ENCODE measurements around the gene ZNF445. TPM values are rescaled to one million over a fixed set of nuclear protein-coding genes. Genes with fewer than 3 reads are reported as not detected.
"Not testable (repeated sequence)": the region's sequence is repeated elsewhere in the genome, so short reads cannot be mapped to it uniquely, and the experiment has no call there.

Gene ZNF445
- total and polyA plus RNA-seq, 2 donors (not counting 3 experiments of a cell fraction or from before 2014, with no cell fraction given): 2.3 to 17.8 TPM

DNA sequence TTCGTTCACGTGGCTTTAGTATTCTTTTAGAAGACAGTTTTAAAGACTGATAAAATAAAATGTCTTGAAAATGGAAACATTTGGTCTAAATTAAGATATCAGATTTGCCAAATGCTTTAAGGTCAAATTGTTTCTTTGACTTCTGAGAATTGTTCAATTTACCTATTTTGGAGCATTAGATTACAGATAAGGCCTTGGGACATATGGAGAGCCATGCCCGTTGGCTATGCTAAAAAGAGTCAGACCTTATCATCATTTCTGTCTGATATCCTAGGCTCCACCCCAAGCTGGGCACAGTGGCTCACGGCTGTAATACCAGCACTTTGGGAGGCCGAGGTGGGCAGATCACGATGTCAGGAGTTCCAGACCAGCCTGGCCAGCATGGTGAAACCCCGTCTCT, 13.0 kb downstream of the ZNF445 start:
- no peaks in the 10 kb centered on the region for H3K27me3 ChIP-seq (ENCODE audit: control insufficient read depth in 2 of 2, insufficient read depth in 2 of 2, low read length in 2 of 2)
- CTCF ChIA-PET: interaction anchor here (0.7 to 1.6 kb wide), 2 partner anchors 9 to 1625 kb away, joined by 3 to 5 read pairs; no protein-coding TSS in a partner anchor
- peaks cover 0 to 7% of the 10 kb centered on the region in 2 experiments for H3K36me3 ChIP-seq (ENCODE audit: control insufficient read depth in 2 of 2, extremely low read depth in 1 of 2, insufficient read depth in 2 of 2, low read length in 2 of 2)

DNA sequence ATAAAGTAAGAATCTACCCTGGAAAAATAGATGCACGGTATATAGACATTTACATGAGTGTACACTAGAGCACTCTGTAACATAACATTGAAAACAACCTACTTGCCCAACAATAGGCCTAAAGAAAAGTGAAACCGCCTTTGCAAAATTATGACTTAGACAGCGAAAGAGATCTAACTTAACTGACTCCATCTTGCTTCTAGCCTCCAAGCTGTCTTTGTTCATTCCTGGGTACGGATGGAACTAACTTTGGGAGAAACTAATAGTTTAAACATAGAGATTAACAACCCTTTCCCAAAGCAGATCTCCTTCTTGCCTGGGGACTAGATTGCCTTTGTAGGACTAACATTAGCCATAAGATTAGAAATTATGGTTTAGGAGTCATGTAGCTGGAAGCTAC, 17.4 kb downstream of the ZNF445 start:
- H3K27ac ChIP-seq (ENCODE audit: insufficient read depth, low read depth, low read length); H3K79me2 ChIP-seq (ENCODE audit: control insufficient read depth, insufficient read depth, low read length); H3K4me2 ChIP-seq (ENCODE audit: insufficient read depth, low read length); dilution Hi-C loops (cut with MboI; ENCODE audit: extremely low pct_ligation_motif_present, low sequenced_read_pairs); BruUV-seq (replicated peaks); H4K20me1 ChIP-seq (replicated peaks; ENCODE audit: control insufficient read depth, extremely low read depth, insufficient read depth, low read length); H2AFZ ChIP-seq (ENCODE audit: low read depth, low read length); H3K9me1 ChIP-seq (replicated peaks; ENCODE audit: control insufficient read depth, extremely low read depth, insufficient read depth, low read length); H3K27me3 ChIP-seq (ENCODE audit: control insufficient read depth in 2 of 2, insufficient read depth in 2 of 2, low read length in 2 of 2); FAIRE-seq; H3K9ac ChIP-seq (replicated peaks; ENCODE audit: extremely low read depth, insufficient read depth, low read length); CTCF ChIA-PET; H3K4me1 ChIP-seq (ENCODE audit: control insufficient read depth, extremely low read depth, insufficient read depth, low read length); DNase-seq (ENCODE audit: low read depth, low spot score); H3K36me3 ChIP-seq (ENCODE audit: control insufficient read depth in 2 of 2, extremely low read depth in 1 of 2, insufficient read depth in 2 of 2, low read length in 2 of 2); intact Hi-C loops (cut with micrococcal nuclease); H3K9me3 ChIP-seq (replicated peaks; ENCODE audit: control insufficient read depth, insufficient read depth, low read length); POLR2A ChIA-PET; H3K4me3 ChIP-seq (replicated peaks in 1 of 3; ENCODE audit: insufficient read depth in 1 of 3, low read depth in 1 of 3, low read length in 3 of 3): not testable (repeated sequence)

More for the DNA sequence above, 13.0 kb downstream of the ZNF445 start:
- peaks cover 6% of the 10 kb centered on the region for H3K79me2 ChIP-seq (ENCODE audit: control insufficient read depth, insufficient read depth, low read length)
- no peaks in the 10 kb centered on the region for H3K9me3 ChIP-seq (replicated peaks; ENCODE audit: control insufficient read depth, insufficient read depth, low read length)
- no peak for DNase-seq (ENCODE audit: low read depth, low spot score)
- H3K9ac ChIP-seq (replicated peaks; ENCODE audit: extremely low read depth, insufficient read depth, low read length): no peak overlapping the region
- no peaks in the 10 kb centered on the region for H3K9me1 ChIP-seq (replicated peaks; ENCODE audit: control insufficient read depth, extremely low read depth, insufficient read depth, low read length)
- no peak overlapping the region for H2AFZ ChIP-seq (ENCODE audit: low read depth, low read length)
- H3K27ac ChIP-seq (ENCODE audit: insufficient read depth, low read depth, low read length): no peak overlapping the region
- TF ChIP-seq MAX (IDR thresholded peaks at IDR 0.05; ENCODE audit: insufficient read depth, insufficient read length) (no peak), POLR2AphosphoS5 (IDR thresholded peaks at IDR 0.05; ENCODE audit: insufficient read depth, low read depth, low read length) (no peak)
- H3K4me3 ChIP-seq (replicated peaks in 1 of 3; ENCODE audit: insufficient read depth in 1 of 3, low read depth in 1 of 3, low read length in 3 of 3): no peak overlapping the region
- dilution Hi-C loops (cut with MboI; ENCODE audit: extremely low pct_ligation_motif_present, low sequenced_read_pairs): no loop called here
- no peak for FAIRE-seq
- H4K20me1 ChIP-seq (replicated peaks; ENCODE audit: control insufficient read depth, extremely low read depth, insufficient read depth, low read length): no peaks in the 10 kb centered on the region
- no peaks in the 10 kb centered on the region for H3K4me1 ChIP-seq (ENCODE audit: control insufficient read depth, extremely low read depth, insufficient read depth, low read length)
- BruUV-seq (replicated peaks): no TSS peak
- no peak overlapping the region for H3K4me2 ChIP-seq (ENCODE audit: insufficient read depth, low read length)
- intact Hi-C loops (cut with micrococcal nuclease): no loop called here
- POLR2A ChIA-PET: no interaction called here

Measured in endothelial cell of umbilical vein (primary cell).